GM19324 (cell line): Measurements from ENCODE around the gene CFAP61.
"Not testable (repeated sequence)": the region's sequence is repeated elsewhere in the genome, so short reads cannot be mapped to it uniquely, and the experiment has no call there.

Experiments
- ATAC-seq: cut with Tn5 transposase; IDR thresholded peaks from one replicate; pipeline ENCODE4 v1.9.1; 2021; ENCODE audit warnings: mild to moderate bottlenecking, moderate library complexity; ENCODE audit not compliant: unreplicated experiment, low FRiP score

CFAP61 gene

DNA sequence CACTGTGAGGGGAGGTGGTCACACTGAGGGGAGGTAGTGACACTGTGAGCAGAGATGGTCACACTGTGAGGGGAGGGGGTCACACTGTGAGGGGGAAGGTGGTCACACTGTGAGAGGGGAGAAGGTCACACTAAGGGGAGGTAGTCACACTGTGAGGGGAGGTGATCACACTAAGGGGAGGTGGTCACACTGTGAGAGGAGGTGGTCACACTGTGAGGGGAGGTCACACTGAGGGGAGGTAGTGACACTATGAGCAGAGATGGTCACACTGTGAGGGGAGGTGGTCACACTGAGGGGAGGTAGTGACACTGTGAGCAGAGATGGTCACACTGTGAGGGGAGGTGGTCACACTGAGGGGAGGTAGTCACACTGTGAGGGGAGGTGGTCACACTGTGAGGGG, 303.2 kb downstream of the CFAP61 start:
- ATAC-seq: not testable (repeated sequence)

DNA sequence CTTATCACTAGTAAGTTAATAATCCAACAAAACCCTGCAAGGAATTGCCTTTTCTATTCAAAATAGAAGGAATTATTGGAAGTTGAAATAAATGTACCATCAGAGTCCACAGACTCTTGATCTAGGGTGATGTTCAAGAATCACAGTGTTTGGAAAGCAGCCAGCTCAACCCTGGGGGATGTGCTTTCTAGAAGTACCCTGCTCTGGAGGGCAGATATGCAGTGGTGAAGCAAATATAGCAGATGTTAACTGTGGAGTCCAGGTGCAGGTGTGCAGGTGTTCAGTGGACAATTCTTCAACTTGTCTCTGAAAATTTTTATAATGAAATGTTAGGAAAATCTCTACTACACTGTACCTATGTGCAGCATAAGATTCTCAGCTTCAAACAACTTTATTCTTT, 306.5 kb downstream of the CFAP61 start:
- ATAC-seq: no peak

DNA sequence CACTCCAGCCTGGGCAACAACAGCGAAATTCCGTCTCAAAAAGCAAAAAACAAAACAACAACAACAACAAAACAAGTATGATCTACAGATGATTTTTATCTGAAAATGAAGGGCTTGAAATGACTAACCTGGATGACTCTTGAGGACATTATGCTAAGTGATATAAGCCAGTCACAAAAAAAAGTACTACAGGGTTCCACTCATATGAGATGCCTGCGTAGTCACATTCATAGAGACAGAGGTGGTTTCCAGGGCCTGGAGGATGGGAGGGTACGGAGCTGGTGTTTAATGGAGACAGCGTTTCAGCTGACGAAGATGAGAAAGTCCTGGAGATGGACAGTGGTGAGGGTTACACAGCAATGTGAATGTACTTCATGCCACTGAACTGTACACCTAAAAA, 307.3 kb downstream of the CFAP61 start:
- no peak for ATAC-seq

DNA sequence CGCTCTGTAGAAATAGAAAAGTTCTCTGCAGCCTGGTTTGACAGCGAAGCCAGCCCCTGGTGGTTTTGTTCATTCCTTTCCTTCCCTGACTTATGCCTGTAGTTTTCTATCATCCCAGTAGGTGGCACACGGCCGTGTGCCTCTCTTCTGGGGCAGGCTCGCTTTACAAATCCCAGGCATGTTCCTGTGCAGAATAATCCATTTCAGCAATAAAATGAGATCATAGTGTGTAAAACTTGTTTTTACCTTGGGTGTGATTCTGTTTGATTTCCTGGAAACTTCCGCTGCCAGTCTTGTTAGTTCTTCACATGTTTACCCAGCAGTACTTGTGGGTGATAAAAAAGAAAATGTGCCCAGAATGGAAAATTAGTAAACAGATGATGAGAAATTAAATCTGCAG, 308.1 kb downstream of the CFAP61 start:
- peak; percentile 75 for ATAC-seq

DNA sequence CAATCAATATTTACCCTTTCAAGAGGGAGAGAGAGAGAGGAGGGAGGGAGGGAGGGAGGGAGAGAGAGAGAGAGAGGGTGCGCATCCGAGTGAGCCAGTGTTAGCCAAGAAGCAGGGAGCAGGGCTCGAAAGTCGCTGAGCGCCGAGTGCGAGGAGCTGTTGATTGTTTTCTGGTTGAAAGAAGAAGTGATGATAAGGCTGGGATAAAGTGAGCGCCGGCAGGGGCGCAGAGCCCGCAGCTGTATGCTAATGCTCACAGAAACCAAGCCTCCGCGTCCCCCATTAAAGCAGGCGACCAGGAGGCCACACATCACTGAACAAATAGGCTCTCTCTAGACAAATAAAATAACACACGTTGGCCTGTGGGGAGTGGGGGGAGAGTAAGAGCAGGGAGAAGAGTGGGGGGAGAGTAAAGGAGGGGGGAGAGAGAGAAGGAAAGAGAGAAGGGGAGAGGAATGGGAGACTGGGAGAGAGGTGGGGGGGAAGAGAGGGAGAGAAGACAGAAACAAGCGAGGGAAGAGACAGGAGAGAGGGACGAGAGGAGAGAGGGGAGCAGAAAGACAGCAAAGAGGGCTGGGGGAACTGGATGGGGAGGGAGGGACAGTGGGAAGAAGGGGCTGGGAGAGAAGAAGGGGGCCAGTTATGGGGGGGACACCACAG, 310.6 kb downstream of the CFAP61 start:
- no peak for ATAC-seq

DNA sequence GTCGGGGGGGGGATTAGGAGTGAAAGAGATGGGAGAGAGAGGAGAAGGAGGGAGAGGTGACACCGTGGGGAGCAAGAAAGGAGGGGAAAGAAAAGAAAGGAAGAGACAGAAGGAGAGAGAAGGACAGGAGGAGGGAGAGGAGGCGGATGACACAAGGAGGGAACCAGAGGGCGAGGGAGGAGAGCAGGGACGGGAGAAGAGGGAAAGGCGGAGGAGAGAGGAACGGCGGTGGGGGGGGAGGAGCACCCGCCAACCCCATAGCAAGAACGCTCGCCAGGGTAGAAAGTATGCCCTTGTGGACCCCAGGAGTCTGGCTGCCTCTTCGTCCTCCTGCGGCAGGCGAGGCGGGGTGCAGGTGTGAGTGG, 311.1 kb downstream of the CFAP61 start:
- ATAC-seq: no peak

DNA sequence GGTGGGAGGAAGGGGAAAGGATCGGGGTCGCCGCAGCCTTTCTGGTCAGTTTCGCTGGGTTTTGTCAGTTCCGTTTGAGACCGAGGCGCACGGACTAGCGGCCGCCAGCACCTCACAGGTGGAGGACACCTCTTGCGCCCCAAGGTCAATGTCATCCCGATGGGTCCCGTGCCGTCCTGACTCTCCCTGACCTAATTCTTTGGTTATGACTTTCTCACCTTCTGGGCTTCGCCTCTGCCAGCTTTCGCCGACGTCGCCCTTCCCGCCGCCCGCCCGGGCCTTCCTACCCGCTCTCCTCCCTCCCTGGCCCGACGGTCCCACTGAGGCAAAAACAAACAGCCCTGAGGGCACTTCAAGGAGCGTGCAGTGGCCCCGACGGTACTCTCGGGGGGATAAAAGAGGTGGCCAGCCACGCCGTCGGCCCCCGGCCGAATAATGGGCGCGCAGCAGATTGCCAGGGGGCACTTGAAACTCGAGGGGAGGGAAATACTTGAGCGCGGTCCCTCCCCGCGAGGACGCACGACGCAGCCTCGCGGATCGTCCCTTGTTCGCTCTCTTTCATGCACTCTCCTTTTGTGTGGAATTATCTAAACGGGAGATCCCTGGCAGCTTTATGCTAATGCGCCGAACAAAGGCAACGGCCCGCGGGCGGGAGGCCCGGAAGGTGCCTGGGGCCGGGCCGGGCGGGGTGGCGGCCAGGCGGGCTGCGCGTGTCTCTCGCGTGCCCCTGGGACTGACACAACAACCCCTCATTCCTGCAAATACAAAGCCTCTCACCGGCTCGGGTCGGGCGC, 311.7 kb downstream of the CFAP61 start:
- ATAC-seq: no peak

DNA sequence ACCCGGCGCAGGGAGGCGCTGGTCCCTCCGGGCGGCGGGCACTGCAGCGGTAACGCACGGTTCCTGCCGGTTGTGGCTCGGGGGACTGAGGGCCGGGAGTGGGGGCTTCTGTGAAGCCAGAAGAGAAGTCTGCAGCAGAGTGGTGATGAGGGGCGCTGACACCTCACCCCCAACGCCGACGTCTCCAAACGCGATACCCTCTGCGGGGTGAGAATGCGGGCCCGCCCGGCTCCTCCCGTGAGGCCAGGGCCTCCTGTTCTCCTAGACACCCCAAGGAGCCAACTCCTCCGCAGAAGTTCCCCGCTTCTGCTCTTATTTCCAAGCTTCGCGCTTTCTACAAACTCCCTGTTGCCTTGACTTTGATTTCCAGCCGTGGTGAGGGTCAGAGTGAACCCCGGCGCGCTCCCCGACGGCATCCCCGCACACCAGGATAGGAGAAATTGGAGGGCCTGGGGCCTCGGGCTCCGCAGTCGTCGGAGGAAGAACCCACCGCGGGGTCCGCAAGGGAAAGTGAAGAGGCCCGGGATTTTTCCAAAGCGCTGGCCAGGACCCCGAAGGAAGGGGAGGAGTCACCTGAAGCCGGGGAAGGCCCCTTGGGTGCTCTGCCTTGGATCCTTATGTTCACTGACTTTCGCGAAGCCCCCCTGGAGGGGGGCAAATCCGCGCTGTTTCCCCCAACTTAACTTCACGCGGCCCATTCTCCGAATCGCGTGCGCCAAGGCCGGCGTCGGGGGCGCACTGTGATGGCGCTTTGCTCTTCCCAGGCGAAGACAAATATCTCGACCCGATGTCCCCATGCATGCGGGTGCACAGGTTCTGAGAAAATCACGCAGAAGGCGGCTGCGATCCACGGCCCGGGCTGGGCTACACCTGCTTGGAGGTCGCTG, 312.5 kb downstream of the CFAP61 start:
- no peak for ATAC-seq

DNA sequence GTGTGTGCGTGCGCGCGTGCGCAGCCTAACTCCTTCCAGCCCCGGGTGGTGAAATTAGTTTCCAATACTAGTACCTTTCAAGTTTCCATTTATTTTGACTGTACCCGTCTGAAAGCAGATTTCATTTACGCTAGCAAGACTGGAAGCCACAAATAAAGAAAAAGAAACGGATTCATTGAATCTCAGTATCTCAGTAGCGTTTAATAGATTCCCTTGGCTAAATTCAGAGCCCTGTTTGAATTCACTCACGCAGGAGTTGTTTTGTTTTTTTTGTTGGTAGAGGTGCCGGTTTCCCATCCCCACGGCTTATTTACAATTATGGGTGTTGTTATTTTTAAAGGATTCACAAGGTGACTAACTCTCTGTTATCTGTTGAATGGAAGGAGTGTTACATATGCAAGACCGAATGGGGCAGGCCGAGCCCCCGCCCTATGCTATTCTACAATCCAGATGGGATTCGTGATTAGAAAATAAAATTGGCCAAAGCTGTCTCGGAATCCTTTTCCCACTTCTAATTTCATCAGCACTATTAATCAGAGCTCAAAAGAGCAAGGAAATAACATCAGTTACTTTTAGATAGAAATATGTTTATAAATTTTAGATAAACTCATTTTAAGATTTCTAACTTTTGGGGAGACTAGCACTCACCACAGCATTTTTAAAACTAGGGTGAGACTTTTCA, 313.3 kb downstream of the CFAP61 start:
- ATAC-seq: no peak

DNA sequence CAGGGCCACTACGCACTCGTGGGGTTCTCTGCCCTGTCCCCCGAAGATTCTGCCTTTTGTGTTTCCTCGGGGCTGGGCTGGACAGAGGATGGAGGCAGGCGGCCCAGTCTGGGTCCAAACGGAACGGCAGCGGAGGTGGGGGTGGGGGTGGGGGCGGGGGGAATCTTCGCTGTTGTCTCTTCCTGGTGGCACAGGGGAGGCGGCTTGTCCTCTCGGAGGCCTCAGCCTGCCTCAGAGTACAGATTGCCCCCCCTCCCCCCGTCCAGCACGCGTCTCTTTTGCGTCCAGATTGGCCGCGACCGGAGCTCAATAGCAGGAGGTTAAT, 314.2 kb downstream of the CFAP61 start:
- ATAC-seq: no peak

DNA sequence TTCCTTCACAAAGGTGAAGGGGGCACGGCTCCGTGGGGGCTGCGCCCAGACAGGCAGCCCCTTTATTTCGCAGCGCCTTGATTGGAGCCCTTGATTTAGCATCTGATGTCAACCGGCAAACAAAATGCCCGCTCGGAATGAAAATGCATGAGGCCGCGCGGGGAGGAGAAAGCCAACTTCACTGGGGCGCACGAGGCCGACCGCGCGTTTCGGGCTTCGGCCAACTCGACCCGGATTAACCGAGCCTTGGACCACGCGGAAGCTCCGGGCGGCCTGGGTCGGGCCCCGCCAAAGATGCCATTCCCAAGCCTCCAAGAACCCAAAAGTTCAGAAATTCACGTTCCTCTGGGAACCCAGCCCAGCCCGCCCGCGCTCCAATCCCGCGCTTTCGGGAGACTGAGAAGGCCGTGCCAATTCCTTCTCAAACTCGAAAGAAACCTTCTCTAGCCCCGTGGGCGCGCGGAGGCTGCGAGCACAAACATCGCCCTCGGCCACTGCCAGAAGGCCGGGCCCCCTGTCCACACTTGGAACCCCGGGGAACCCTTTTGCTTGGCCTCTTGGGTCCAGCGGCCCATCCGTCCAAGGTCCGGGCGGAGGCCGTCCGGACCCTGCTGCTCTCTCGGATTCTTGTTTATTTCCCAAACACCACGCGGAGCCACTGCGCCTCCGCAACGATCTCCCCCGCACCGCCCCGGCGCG, 314.7 kb downstream of the CFAP61 start:
- no peak for ATAC-seq

DNA sequence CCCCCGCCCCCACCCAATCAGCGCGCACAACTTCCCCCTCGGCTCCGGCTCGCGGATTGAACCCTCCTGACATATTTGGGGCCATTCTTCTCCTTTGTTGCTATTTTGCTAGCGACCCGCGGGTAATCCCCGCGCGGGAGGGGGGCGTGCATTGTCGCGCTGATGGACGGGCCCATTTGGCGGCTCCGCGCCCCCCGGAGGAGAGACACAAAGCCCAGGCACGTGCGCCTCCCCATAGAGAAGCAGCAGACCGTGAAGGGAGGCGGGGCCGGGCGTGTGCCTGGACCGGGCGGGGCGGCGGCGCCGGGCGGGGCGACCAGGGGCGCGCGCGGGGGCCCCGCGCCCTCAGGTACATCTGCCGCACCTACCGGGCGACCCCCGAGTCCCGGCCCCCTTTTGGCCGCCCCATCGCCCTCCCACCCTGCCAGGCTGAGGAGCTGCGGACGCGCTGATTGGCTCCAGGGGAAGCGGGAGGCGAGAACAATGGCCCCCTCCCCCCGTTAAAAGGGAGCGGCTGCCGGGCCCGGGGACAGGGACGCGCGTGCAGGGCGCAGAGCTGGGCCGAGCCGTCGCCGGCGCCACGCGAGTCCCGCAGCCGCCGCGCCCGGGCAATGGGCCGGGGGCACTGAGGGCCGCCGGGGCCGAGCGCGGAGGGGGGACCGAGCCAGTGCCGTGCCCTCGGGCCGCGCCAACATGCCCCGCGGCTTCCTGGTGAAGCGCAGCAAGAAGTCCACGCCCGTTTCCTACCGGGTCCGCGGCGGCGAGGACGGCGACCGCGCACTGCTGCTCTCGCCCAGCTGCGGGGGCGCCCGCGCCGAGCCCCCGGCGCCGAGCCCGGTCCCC, 315.5 kb downstream of the CFAP61 start, which contains the start of gene INSM1:
Gene INSM1 (plus strand): TSS at position 530 of the 843 bp plus-strand sequence. CDS start 164 bp downstream, at position 694.
- ATAC-seq: no peak

DNA sequence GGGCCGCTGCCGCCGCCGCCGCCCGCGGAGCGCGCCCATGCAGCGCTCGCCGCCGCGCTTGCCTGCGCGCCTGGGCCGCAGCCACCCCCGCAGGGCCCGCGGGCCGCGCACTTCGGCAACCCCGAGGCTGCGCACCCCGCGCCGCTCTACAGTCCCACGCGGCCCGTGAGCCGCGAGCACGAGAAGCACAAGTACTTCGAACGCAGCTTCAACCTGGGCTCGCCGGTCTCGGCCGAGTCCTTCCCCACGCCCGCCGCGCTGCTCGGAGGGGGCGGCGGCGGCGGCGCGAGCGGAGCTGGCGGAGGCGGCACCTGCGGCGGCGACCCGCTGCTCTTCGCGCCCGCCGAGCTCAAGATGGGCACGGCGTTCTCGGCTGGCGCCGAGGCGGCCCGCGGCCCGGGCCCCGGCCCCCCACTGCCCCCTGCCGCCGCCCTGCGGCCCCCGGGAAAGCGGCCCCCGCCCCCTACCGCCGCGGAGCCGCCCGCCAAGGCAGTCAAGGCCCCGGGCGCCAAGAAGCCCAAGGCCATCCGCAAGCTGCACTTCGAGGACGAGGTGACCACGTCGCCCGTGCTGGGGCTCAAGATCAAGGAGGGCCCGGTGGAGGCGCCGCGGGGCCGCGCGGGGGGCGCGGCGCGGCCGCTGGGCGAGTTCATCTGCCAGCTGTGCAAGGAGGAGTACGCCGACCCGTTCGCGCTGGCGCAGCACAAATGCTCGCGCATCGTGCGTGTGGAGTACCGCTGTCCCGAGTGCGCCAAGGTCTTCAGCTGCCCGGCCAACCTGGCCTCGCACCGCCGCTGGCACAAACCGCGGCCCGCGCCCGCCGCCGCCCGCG, 316.3 kb downstream of the CFAP61 start:
- no peak for ATAC-seq

DNA sequence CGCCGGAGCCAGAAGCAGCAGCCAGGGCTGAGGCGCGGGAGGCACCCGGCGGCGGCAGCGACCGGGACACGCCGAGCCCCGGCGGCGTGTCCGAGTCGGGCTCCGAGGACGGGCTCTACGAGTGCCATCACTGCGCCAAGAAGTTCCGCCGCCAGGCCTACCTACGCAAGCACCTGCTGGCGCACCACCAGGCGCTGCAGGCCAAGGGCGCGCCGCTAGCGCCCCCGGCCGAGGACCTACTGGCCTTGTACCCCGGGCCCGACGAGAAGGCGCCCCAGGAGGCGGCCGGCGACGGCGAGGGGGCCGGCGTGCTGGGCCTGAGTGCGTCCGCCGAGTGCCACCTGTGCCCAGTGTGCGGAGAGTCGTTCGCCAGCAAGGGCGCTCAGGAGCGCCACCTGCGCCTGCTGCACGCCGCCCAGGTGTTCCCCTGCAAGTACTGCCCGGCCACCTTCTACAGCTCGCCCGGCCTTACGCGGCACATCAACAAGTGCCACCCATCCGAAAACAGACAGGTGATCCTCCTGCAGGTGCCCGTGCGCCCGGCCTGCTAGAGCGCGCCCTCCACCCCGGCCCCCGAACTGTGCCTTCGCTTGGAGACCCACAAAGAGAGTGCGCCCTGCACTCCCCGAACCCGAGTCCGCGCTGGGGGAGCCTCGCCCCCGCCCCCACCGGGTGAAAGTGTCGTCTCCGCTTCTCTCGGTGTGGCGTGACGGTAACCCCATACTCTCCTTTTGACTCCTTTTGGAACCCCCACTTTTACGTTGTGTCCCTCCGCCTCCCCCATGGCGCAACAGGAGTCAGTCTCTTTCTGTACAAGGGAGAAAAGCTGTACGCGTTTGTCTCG, 317.1 kb downstream of the CFAP61 start:
- no peak for ATAC-seq

DNA sequence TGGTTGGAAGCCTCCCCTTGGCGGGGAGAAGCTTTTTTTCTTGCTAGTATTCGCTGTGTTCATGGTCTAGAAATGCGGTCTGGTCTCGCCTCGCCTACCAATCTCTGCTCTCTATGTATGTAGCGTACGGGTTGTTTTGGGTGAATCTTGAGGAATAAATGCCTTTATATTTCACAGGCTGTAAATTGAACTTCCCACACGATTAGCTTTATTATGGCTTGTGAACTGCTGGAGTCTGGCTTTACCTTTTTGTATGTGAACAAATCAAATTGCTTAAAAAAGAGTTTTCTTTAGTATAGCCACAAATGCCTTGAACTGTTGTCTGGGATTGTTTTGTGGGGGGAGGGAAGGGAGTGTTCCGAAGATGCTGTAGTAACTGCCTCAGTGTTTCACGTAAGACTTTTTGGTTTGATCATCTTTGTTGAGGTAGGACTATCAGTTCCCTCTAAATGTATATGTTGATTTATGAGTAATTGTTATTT, 317.8 kb downstream of the CFAP61 start:
- ATAC-seq: no peak

DNA sequence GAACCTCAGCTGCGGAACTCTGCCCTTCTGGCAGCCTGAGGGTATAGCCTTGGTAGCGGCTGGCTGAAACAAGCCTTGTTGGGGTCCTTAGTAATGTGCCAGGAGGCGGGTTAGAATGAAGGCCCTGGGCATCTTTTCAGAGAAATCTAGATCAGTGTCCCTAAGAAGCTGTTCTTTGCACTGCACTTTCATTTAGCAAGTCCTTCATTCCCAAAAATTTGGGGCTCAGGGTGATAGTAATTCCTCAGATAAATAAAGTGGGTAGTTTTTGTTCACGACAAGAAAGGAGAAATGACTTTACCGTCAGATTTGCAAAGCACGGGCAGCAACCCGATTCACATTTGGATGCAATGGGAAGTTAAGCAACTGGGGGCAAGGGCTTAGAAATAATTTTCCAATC, 318.8 kb downstream of the CFAP61 start:
- ATAC-seq: no peak

DNA sequence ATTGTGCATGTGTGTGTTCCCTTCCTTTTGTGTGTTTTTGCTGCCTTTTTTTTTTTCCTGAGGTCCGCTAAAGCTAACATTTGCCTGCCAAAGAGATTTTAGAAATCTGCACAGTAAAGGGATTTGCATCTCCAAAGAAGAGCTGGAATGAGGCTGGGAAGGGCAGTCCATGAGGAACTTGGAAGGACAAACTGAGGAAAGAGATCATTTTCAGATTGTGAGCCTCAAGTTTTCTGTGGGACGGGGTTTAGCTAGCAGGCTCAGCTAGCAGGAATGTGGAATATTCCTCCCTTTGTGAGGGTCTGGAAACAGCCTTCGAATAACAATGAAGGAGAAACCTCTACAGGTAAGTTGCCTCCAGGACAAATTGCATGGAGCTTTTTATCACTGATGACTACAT, 319.3 kb downstream of the CFAP61 start:
- no peak for ATAC-seq
